Measurements from ENCODE around the gene LYRM4. TPM values are rescaled to one million over a fixed set of nuclear protein-coding genes. Genes with fewer than 3 reads are reported as not detected.

LYRM4 gene
- total and polyA plus RNA-seq, 7 donors: 11.3 to 21.1 (median 16.1) TPM

DNA sequence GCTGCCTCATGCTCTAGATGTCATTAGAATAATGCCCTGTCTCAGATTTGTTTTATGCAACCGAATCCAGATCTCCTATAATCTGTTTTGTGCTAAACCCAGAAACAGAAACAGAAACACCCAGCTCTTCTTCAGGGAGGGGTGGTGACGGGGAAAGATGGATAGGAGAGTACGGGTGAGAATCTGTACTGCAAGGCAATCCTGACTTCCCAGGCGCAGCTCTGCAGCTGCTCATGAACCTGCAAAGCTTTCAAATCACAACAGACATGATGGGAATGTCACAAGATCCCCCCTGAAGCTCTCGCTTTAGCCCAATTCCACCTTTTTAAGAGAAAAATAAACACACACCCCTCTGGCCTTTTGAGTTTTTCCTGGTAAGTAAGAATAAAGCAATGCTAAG lies 104.1 kb downstream of the LYRM4 start:
- intact Hi-C loops (cut with DNase I): no loop called here
- ATAC-seq (no peak), DNase-seq (no peak)
- no peaks in the 10 kb centered on the region for H3K4me1 ChIP-seq
- H3K36me3 ChIP-seq (ENCODE audit: insufficient read depth in 1 of 2, low read depth in 1 of 2): no peaks in the 10 kb centered on the region
- H3K4me3 ChIP-seq: no peak overlapping the region
- H3K27me3 ChIP-seq (ENCODE audit: insufficient read depth in 3 of 3, low read length in 2 of 3): no peaks in the 10 kb centered on the region
- 82 to 88% (median 88%) methylated on average over 5 of the region's 5 CpGs for WGBS, 3 donors
- H3K9me3 ChIP-seq: no peaks in the 10 kb centered on the region
- TF ChIP-seq, protein P1, sequence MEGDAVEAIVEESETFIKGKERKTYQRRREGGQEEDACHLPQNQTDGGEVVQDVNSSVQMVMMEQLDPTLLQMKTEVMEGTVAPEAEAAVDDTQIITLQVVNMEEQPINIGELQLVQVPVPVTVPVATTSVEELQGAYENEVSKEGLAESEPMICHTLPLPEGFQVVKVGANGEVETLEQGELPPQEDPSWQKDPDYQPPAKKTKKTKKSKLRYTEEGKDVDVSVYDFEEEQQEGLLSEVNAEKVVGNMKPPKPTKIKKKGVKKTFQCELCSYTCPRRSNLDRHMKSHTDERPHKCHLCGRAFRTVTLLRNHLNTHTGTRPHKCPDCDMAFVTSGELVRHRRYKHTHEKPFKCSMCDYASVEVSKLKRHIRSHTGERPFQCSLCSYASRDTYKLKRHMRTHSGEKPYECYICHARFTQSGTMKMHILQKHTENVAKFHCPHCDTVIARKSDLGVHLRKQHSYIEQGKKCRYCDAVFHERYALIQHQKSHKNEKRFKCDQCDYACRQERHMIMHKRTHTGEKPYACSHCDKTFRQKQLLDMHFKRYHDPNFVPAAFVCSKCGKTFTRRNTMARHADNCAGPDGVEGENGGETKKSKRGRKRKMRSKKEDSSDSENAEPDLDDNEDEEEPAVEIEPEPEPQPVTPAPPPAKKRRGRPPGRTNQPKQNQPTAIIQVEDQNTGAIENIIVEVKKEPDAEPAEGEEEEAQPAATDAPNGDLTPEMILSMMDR (IDR thresholded peaks at IDR 0.05): no peak
- H3K27ac ChIP-seq: no peak overlapping the region

DNA sequence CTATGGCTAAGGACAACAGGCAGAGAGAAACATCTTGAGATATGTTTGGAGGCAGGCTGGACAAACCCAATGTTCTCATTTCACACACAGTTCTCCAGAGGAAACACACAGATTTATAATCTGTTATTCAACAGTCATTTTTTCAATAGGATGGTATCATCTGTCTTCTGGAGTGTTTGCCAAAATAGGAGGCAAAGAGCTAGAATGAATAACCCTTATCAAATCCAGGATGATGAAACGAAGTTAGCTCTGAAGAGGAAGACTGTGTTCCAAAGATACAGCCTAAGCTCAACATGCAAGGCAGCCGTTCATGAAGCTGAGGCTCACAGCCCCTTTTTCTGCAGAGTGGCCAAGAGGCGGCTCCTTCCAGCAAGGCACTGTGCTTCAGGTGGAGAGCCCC lies 104.8 kb downstream of the LYRM4 start:
- Histone ChIP-seq H3K4me1 (no peaks in the 10 kb centered on the region), H3K27me3 (ENCODE audit: insufficient read depth in 3 of 3, low read length in 2 of 3) (no peaks in the 10 kb centered on the region), H3K36me3 (ENCODE audit: insufficient read depth in 1 of 2, low read depth in 1 of 2) (no peaks in the 10 kb centered on the region), H3K9me3 (no peaks in the 10 kb centered on the region), H3K4me3 (no peak overlapping the region), H3K27ac (no peak overlapping the region)
- ATAC-seq (no peak), DNase-seq (no peak)
- TF ChIP-seq, protein P1 (IDR thresholded peaks at IDR 0.05): no peak
- WGBS, 3 donors: 81 to 93% (median 84%) methylated on average over 3 of the region's 3 CpGs
- intact Hi-C loops (cut with DNase I): no loop called here

DNA sequence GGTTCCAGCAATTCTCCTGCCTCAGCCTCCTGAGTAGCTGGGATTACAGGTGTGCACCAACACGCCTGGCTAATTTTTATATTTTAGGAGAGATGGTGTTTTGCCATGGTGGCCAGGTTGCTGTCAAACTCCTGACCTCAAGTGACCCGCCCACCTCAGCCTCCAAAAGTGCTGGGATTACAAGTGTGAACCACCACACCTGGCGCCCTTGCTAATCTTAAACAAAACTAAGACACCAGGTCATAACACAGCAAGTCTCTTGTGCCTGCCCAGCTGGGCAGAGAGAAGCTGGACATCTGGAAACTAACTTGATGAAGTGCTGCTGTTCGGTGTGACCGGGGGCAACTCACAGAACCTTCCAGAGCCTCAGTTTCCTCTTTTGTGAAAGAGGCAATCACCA lies 107.6 kb downstream of the LYRM4 start:
- DNase-seq (no peak), ATAC-seq (no peak)
- intact Hi-C loops (cut with DNase I): no loop called here
- 95 to 98% (median 98%) methylated on average over 5 of the region's 5 CpGs for WGBS, 3 donors
- no peaks in the 10 kb centered on the region for H3K27me3 ChIP-seq (ENCODE audit: insufficient read depth in 3 of 3, low read length in 2 of 3)
- no peaks in the 10 kb centered on the region for H3K4me1 ChIP-seq
- H3K4me3 ChIP-seq: no peak overlapping the region
- no peaks in the 10 kb centered on the region for H3K36me3 ChIP-seq (ENCODE audit: insufficient read depth in 1 of 2, low read depth in 1 of 2)
- H3K9me3 ChIP-seq: no peaks in the 10 kb centered on the region
- H3K27ac ChIP-seq: no peak overlapping the region
- TF ChIP-seq, protein P1 (IDR thresholded peaks at IDR 0.05): no peak

DNA sequence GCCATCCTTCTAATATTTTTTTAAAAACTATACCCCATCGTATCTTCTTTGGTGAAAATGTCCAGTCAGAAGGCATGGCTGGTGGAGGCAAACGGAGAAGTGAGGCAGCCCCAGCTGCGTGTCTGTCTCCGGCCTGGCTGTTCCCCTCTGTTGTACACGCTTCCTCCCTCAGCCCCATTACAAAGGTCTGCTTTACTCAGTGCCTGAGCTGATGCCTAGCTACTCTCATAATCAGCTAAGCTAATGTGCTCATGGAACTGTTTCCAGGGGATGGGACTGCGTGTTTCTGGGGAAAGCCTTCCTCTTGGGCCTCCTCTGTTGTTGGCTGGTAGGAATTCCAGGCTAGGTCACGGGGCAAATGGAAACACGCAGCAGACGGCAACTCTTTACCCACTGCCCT lies 108.3 kb downstream of the LYRM4 start:
- H3K9me3 ChIP-seq: no peaks in the 10 kb centered on the region
- no peaks in the 10 kb centered on the region for H3K36me3 ChIP-seq (ENCODE audit: insufficient read depth in 1 of 2, low read depth in 1 of 2)
- WGBS, 3 donors: 68 to 91% (median 74%) methylated on average over 9 of the region's 9 CpGs
- no peaks in the 10 kb centered on the region for H3K4me1 ChIP-seq
- no peak overlapping the region for H3K4me3 ChIP-seq
- TF ChIP-seq, protein P1 (IDR thresholded peaks at IDR 0.05): no peak
- no peak for ATAC-seq
- DNase-seq: no peak
- no peaks in the 10 kb centered on the region for H3K27me3 ChIP-seq (ENCODE audit: insufficient read depth in 3 of 3, low read length in 2 of 3)
- H3K27ac ChIP-seq: no peak overlapping the region
- intact Hi-C loops (cut with DNase I): no loop called here

DNA sequence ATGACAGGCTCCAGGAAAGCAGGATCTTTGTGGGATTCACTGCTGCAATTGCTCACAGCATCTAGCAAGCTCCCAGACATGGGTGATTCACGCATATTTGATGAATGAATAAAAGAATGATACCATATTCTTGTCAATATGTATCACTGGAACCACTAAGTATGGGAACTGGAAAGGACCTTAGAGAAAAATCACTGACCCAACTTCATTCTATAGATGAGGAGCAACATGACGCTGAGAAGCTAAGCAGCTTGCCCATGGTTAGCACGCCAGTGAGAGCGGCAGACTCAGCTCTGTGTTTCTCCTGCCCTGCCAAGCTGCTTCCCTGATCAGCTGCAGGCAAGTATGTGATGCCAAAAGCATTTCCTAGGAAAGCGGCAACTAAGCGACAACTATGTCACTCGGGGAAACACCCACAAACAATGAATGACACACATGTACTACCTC lies 108.8 kb downstream of the LYRM4 start:
- Histone ChIP-seq H3K27me3 (ENCODE audit: insufficient read depth in 3 of 3, low read length in 2 of 3) (no peaks in the 10 kb centered on the region), H3K4me3 (no peak overlapping the region), H3K4me1 (no peaks in the 10 kb centered on the region), H3K36me3 (ENCODE audit: insufficient read depth in 1 of 2, low read depth in 1 of 2) (no peaks in the 10 kb centered on the region), H3K9me3 (no peaks in the 10 kb centered on the region), H3K27ac (no peak overlapping the region)
- 58 to 68% (median 59%) methylated on average over 7 of the region's 7 CpGs for WGBS, 3 donors
- TF ChIP-seq, protein P1 (IDR thresholded peaks at IDR 0.05): no peak
- ATAC-seq (no peak), DNase-seq (no peak)
- intact Hi-C loops (cut with DNase I): no loop called here
